Stimulated activated CD8-positive, alpha-beta memory T cell treated with anti-CD3 and anti-CD28 coated beads, Interleukin-12 subunit alpha, Interleukin-12 subunit beta, amount 100 ng/mL, for 1 hour (primary cell): ENCODE data around the gene PDIA3.
"Not testable (repeated sequence)": the region's sequence is repeated elsewhere in the genome, so short reads cannot be mapped to it uniquely, and the experiment has no call there.

Experiments
- DNase-seq: peaks from one replicate; pipeline ENCODE4 v3.0.0-alpha.2; 2020; ENCODE audit warnings: low read depth

PDIA3 gene

DNA sequence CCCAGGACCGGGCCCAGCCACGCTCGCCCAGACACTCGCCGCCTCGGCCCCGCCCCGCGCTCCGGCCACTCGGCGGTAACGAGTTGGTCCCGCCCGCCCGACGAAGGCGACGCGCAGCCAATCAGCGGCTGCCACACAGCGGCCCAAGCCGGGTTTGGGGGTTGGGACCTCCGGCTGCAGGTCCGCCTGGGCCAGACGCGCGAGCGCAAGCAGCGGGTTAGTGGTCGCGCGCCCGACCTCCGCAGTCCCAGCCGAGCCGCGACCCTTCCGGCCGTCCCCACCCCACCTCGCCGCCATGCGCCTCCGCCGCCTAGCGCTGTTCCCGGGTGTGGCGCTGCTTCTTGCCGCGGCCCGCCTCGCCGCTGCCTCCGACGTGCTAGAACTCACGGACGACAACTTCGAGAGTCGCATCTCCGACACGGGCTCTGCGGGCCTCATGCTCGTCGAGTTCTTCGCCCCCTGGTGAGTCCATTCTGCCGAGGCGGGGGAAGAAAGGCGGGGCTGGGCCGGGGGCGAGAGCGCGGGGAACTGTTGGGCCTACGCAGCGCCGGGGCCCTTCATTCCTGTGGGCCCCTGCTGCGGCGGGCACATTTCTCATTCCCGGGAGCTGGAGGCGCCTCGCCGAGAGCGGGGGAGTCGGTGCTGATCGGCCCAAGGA is at the start of gene PDIA3:
PDIA3 (plus strand) TSS at position 194 of the 658 bp plus-strand sequence; CDS start at position 296, 102 bp downstream.
- peak; percentile 72 for DNase-seq

DNA sequence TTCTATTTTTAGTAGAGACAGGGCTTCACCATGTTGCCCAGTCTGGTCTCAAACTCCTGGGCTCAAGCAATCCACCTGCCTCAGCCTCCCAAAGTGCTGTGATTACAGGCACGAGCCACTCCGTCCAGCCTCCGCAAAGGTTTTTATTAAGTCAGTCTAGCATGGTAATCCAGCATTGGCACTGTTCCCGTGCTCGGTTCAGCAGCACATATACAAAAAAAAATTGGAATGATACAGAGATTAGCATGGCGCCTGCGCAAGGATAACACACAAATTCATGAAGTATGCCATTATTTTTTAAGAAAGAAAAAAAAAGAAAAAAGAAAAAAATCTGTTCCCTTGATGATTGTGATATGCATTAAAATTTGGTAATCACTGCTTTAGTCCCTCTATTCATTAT is 44.1 kb upstream of the PDIA3 start:
- no peak for DNase-seq

DNA sequence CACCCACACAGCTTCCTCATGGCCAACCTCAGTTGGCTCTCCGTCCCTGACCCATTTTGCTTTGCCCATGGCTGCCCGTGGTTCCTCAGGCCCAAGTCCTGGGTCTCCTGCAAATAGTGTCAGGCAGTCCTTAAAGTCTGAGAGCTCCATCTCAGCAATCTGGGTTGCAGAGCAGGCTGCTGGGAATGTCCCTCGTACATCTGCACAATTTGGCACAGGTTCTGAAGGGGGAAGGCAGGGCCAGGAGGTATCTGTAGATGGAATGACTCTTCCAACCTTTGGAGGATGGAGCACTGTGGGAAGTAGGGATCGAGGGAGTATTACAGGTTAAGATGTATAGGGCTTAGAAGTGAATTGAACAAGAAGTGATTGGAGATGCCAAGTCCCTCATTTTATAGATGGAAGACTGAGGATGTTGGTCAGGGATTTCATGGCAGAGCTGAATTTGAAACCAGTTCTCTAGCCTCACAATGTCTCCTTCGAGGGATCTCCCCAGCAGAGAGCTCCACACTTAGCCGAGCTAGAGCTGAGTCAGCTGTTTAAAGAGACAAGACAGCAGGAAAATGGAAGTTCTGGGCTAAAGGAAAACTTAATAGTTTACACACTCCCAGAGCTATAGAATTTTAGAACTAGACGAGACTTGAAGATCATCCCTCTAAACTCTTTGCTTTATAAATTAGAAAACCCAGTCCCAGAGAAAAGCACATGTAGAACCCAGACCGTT is 43.4 kb upstream of the PDIA3 start:
- no peak for DNase-seq

DNA sequence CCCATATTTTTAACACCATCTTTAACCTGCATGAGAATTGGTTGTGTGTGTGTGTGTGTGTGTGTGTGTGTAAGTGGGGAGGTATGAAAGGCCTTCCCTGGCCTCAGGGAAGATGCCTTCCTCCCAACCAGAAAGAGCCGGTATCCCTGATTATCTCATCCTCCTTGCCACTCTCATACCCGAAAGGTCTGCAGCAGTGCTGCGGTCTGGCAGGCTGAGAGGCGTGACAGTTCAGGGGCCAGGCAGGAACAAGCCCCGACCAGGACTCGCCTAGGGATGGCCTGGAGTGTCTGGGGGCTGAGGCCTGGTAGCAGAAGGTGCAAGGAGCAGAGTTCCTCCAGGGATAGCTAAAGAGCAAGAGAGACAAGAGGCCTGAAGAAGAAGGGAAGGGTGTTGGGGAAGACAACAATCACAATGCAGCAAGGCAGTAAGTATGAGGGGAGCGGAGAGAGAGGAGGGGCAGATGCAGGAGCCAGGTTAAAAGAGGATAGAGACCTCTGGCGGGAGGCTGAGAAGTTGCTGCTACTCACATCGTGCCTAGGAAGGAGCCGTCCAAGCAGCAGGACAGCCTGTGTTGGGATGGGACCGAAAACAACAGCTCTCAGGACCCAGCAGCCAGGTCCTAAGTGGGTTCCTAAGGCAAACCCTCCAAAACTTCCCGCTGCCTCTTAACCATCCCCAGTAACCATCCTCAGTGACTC is 35.7 kb upstream of the PDIA3 start:
- DNase-seq = not testable (repeated sequence)

DNA sequence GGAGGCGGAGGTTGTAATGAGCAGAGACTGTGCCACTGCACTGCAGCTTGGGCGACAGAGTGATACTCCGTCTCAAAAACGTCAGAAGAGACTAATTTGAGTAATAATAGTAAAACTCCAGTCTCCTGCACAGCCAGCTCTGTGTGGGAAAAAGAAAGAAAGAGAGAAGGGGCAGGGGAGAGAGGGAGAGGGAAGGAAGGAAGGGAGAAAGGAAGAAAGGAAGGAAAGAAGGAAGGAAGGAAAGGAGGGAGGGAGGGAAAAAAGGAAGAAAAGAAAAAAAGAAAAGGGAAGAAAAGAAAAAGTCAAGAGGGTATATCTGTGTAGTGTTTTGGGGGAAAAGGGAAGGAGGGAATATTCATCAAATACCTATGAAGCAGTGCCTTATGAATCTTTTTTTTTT is 23.1 kb upstream of the PDIA3 start:
- DNase-seq = no peak

DNA sequence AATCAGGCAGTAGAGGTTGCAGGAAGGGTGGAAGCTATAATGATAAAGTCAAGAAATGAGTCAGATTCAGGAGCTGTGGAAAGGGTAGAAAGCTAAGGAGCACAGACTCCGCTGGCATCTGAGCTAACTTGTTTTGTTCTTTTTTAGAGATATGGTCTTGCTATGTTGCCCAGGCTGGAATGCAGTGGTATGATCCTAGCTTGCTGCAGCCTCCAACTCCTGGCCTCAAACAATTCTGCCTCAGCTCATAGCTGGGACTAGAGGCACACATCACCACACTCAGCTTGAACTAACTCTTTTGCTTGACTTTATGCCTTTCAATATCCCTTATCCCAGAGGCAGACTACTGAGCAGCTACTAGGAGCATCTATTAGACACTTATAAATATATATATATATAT is 19.9 kb upstream of the PDIA3 start:
- not testable (repeated sequence) for DNase-seq

DNA sequence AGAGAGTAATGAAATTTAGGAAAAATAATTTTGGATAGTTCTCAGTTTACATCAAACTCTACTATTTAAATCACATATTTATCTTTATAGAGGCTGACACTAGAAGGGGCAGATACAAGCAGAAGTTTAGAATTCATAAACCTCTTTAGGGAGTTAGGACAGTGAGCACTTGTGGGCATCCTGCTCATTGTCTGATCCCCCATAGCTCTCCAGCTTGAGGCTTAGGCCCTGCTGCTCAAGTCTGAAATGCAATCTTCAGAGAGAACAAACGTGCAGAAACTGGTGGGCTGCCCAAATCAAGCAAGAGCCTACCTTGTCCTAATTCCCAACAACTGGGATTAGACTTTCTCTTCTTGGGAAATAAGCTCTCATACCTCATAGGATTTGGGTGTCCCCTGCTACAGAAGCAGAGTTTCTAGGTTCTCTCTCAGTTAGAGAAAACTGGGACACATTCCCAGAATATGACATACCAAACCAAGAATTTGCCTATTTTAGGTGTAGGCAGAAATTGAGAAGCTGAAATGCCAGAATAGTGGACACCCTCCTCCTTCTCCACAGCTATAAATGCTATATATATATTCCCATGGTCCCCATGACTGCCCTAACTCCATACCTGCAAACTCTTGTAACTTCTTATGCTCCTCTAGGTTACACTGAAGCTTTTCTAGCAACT is 18.0 kb upstream of the PDIA3 start:
- not testable (repeated sequence) for DNase-seq

DNA sequence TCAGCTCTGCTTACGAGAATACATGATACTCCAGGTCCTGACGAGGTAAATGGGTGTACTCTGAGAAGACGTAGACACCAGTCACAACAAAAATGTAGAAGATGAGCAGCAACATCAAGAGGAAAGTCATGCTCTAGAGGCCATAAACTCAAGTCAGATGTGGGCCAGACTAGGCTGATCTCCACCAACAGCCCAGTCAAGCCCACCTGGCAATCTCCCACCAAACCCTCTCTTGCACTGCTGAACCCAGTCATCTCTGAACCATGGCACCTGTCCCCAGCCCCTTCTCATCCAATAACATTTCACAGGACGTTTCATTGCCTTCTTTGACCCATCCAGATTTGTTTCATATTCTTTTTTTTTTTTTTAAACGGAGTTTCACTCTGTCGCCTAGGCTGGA is 10.8 kb upstream of the PDIA3 start:
- no peak for DNase-seq

DNA sequence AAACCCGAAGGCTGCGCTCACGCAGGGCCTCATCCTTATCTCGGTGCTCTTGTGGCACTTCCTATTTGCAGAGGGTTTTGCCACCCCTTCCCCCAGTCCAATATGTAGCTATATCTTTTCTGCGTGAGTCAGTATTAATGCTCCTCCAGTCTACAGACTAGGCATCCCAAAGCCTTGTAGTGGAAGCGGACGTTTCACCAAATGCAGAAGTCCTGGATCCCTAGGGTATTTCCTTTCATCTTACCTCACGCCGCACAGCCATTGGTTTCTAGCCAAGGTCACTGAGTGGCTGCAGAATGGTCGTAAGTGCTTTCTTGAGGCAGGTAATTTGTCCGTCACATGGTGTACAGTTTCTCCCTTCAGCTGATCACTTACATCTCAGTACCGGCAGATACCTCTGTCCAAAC is 668 bp downstream of the PDIA3 start:
- not testable (repeated sequence) for DNase-seq

DNA sequence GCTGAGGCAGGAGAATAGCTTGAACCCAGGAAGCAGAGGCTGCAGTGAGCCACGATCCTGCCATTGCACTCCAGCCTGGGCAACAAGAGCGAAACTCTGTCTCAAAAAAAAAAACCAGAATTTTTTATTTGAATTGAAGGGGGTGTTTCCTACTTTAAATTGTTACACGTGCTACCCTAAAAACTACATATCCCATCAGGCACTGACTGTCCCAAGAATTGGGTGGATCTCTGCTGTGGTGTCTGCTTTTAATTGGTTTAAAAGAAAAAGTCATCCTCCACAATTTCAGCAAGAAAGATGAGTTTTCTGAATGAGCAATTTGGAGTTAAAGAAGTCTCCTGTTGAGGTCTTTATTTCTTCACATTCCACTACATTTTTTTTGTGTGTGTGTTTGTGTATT is 2.1 kb downstream of the PDIA3 start:
- no peak for DNase-seq

DNA sequence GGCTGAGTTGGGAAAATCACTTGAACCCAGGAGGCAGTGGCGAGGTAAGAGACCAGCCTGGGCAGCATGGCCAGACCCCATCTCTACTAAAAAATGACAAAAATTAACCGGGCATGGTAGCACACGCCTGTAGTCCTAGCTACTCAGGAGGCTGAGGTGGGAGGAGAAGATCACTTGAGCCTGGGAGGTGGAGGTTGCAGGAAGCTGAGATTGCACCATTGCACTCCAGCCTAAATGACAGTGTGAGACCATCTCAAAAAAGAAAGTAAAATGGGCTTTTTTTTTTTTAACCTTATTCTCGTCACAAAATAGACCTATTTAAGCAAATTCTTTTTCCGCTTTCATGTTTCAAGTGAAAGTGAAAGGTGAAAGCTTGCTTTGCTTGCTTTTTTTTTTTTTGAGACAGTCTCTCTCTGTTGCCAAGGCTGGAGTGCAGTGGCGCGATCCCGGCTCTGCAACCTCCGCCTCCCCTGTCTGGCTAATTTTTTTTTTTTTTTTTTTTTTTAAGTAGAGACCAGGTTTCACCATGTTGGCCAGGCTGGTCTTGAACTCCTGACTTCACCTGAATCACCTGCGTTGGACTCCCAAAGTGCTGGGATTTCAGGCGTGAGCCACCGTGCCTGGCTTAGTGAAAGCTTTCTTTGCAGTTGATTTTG is 3.6 kb downstream of the PDIA3 start:
- DNase-seq = peak; percentile 22

DNA sequence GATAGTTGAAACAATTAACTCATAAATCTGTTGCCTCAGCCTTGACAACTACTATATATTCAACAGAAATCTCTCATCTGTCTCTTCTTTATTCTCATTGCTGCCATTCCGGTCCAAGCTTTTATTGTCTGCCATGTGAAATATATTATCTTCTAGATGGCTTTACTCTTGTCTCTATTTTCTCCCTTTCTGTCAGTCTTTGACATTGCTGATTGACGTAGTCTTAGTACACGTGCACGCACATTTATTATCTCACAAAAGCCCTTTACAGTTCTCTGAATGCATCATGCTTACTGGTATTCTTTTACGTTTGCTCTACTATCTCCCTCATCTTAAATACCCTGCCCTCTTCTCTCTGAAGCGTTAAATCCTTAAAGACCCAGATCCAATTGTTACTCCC is 5.6 kb downstream of the PDIA3 start:
- no peak for DNase-seq

DNA sequence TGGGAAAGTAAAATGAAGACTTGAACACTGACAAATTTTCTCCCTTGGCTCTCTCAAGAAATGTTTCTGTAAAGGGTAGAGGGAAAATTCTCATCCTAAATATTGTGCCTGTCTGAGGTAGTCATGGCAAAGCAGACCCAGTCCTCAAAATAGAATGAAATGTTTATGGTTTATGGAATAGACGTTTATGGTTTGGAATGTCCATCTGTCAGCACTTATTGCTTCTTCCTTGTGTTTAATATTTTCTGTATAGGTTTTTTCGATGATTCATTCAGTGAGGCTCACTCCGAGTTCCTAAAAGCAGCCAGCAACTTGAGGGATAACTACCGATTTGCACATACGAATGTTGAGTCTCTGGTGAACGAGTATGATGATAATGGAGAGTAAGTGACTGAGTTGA is 16.6 kb downstream of the PDIA3 start:
- DNase-seq = no peak

DNA sequence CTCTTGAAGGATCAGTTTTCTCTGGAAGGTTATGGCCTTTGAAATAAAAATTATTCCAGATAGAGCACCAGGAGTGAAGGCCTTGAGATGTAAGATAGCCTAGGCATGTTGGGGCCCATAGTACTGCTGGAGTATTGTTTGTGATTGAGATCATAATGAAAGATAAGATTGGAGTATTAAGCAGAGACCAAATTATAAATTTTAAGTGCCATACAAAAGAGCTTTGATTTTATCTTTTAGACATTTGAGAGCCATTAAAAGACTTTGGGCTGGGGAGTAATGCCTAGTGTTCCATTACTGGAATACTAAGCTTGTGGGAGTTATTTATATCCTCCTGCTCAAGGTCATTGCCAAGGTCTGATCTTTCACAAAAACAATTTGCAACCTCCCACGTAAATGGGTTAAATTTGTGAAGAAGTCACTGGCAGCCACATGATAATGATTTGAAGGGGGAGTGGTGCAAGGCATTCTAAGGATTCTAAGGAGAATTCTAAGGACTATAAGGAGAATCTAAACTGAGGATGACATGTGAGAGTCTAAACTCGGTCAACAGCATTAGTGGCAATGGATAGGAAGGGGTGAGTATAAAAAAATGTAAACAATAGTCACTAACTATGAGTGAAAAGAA is 17.7 kb downstream of the PDIA3 start:
- DNase-seq = no peak

DNA sequence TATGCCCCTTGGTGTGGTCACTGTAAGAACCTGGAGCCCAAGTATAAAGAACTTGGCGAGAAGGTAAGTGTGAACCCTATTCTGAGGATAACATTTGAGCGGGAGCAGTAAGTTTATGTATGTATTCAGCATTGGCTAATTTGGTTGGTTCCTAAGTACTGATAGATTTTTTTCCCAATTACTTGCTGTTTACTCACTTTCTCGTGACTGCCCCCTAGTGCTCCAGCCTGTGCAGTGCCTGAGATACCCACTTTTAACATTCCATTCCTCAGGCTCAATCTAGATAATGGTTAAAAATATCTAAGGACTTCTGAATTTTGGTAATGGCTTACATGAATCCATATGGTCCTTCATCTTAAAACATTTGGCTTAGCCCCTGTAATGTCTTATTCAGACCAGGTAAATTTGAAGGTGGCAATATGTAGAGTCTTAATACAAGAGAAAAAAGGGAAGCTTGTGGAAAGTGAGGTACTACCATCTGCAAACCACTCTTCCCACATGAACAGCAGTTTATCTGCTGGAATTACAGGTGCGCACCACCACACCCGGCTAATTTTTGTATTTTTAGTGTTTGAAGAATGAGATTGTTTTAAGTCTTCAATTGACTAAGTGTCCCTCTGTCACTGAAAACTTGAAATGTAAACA is 23.5 kb downstream of the PDIA3 start:
- no peak for DNase-seq

DNA sequence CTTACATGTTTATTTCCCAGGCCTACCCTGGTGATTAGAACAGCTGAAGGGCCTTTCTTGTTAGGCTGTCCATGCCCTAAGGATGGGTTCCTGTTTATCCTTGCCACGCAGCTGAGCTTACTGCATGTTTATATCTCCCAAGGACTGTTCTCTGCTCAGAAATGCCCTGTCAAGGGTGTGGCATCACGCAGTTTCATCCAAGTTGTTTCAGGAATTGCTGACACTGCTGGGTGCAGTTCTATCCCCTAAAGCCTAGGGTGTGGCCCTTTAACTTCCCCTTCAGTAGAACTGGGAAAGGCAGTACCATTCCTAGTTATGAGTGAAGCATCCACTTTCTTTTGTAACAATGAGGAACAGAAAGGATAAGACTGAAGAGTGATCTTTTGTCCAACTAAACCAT is 25.6 kb downstream of the PDIA3 start:
- no peak for DNase-seq

DNA sequence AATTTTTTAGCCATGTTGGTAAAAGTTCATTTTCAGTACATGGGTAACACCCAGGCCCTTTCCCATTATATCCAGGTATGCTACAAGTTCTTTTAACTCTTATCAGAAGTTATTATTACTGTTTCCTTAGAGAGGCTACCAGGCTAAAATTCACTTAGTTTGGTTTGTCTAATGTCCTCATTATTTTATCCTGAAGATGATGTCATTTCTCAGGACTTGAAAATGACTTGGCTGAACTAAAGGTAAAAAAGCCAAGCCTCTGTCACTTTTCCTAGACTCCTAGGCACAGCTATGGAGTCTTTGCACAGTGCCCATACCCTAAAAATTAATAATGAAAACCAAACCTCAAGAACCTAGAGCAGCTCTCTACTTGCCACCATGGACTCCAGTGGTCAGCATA is 26.4 kb downstream of the PDIA3 start:
- no peak for DNase-seq

DNA sequence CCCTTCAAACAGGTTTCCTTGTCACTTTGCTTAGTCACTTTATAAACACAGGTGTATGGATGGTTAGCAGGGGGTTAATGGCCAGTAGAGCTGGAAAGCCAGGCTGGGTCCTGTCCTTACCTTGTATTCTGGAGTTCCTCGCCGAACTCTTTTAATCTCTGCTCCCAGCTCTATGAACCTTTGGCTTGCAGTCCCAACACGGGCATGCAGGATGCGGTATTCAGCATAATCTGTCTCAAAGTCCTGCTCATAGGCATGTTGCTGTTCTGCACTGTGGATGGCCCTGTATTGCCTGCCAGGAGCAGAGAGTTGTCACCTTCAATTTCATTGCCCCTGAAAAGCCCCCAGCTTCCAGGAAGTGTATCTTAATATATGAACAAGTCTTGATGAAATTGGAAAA is 27.8 kb downstream of the PDIA3 start:
- no peak for DNase-seq

DNA sequence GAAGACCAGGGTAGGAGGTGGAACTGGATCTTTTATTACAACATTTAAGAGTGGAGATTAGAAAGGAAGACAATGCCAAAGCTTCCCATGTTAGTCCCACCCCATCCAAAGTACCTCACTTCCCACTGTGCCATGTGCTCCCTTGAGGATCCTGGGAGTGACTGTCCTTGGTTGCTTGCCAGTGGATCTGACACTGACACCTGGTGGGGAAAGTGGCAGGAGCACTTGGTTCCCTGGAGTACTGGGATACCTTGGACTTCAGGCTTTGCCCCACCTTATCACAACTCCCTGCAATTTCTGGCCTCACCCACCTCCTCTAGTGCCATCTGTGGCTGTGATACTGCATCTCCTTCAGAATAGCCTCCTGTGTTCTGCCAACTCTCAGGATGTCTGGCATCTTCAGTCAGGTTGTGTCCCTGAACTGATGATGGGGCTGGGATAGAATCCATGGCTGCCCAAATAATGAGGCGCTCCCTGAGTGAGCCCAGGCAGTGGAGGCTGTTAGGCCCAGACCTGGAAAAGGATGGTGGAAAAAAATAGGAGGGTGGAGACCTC is 29.2 kb downstream of the PDIA3 start:
- no peak for DNase-seq

DNA sequence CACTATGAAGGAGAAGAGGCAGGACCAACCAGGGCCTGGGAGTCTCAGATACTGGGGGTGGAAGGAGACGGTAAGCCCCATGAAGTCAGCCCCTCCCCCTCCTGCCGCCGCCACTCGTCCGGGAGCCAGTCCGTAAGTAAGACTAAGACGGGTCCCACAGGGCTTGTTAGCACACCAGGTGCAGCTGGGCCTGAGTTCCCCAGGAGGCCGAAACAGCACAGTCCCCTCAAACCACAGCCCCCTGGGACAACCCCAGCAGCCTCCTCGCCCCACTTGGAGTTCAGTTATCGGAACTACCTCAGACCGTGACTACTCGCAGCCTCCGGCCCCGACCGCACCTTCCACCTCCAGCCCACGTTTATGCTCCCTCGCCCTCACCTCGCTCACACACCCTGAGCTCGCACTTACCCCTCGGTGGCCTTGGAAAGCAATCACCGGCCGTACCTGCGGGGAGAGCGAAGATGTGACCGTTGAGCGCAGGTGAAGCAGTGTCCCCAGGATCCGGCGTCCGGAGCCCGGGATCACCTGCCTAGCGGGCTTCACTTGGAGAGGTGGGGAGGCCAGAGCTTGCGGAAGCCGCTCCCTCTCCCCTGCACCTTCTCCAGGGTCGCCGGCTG is 30.0 kb downstream of the PDIA3 start:
- DNase-seq = no peak
